Stimulated activated CD8-positive, alpha-beta memory T cell treated with anti-CD3 and anti-CD28 coated beads, Interleukin-15, amount 100 ng/mL, for 48 hours (primary cell): ENCODE results near the gene ADD2.
"Not testable (repeated sequence)": the region's sequence is repeated elsewhere in the genome, so short reads cannot be mapped to it uniquely, and the experiment has no call there.

Source experiments
- DNase-seq, 2 donors: peaks; one replicate each; pipeline ENCODE4 v3.0.0-alpha.2; 2020; ENCODE audit warnings: low read depth in 2 of 2

Gene ADD2

GRCh38 chr2:70641263-70641784 lies 126.7 kb downstream of the ADD2 start:
- no peak for DNase-seq

GRCh38 chr2:70639841-70640436 lies 128.1 kb downstream of the ADD2 start:
- DNase-seq, result no peak

GRCh38 chr2:70638561-70638960 lies 129.4 kb downstream of the ADD2 start:
- no peak for DNase-seq

GRCh38 chr2:70633508-70633907 lies 134.5 kb downstream of the ADD2 start:
- DNase-seq, result no peak

DNA sequence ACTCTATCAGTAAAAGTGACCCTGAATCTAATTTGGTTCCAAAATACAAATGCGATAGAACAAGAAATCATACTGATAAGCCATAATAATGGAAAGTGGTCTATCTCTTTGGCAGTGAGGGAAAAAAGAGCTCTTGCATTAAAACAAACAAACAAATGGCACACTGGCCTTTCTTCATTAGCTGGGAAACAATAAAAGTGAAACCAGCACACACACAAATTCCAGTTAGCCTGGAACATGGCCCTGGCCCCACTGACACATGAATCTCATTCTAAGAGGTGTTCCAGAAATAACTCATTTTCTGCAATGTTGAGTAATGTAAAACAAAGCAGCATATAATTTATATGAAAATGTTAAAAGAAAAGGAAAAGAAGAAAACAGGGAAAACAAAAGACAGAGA lies 135.0 kb downstream of the ADD2 start:
- no peak for DNase-seq

- no peak for DNase-seq
These were observed 135.6 kb downstream of the ADD2 start for GRCh38 chr2:70632388-70632787.

DNA sequence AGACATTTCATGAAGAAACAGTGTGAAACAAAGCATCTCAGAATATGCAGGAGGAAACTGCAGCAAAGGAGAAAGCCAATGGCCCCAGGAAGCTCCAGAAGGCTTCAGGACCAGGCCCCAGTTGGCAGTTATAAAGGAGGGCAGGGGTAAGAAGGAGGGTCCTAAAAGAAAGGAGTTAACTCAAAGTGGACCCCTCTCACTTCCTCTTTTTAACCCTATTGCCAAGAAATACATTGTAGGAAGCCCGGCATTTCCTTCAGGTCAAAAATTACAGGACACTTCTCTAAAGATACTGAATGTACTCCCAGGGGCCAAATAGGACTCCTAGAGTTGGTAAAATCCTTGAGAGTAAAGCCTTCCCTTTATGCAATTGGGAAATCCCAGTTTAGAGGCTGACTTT lies 137.2 kb downstream of the ADD2 start:
- DNase-seq, result no peak

GRCh38 chr2:70627211-70627898 lies 140.6 kb downstream of the ADD2 start:
- DNase-seq, result no peak

DNA sequence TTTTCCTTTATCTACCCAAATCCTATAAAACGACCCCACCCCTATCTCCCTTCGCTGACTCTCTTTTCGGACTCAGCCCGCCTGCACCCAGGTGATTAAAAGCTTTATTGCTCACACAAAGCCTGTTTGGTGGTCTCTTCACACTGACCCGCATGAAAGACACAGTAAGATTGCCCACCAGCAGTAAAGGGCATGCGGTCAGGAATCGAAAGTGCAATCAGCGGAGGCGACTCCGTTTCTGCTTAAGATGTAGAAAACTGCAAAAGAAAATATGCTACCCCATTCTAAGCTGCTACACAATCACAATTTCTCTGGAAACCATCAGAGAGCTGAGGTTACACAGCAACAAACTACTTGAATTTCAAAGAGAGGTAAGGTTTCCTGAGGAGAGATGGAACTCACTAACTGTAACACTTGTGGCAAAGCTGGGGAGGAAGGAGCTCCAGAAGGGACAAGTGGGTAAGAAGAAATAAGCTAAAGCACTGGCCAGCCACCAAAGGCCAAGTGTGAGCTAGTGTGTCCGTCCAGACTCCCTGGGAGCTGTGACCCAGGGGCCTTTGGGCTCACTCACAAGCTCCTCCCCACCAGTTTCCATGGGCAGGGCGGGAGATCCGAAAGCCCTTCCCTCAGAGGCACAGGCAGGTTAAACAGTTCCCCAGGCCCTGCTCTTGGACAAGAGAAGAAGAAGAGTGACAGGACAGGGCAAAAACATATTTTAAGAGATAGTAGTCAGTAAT lies 141.6 kb downstream of the ADD2 start:
- no peak for DNase-seq

DNA sequence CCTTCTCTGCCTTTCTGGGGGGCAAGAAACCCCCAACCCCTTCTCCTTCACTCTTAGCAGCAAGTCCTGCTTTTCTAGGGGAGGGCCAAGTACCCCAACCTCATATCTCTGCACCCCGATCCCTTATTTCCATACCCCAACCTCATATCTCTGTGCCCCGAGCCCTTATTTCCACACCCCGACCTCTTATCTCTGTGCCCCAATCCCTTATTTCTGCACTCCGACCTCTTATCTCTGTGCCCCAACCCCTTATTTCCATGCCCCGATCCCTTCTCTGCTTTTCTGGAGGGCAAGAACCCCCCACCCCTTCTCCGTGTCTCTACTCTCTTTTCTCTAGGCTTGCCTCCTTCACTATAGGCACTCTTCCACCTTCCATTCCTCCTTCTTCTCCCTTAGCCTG lies 146.5 kb downstream of the ADD2 start:
- DNase-seq, result not testable (repeated sequence)

DNA sequence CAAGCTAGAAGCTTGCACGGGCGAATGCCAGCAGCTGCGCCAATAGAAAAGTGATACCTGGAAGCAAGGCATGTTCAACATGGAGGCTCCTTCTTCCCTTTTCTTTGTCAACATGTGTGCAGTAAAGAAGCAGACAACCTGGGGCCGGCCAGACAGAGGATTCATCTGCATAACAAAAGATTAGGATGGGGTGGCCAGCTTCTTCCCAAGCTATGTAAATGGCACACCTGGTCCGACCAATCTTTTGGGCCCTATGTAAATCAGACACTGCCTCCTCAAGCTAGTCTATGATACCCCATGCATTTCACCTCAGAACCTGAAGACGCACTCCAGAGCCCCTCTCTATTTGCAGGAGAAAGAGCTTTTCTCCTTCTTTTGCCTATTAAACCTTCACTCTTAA lies 148.0 kb downstream of the ADD2 start:
- DNase-seq, result no peak

- DNase-seq, result no peak
These were observed 148.8 kb downstream of the ADD2 start for GRCh38 chr2:70619167-70619566.

DNA sequence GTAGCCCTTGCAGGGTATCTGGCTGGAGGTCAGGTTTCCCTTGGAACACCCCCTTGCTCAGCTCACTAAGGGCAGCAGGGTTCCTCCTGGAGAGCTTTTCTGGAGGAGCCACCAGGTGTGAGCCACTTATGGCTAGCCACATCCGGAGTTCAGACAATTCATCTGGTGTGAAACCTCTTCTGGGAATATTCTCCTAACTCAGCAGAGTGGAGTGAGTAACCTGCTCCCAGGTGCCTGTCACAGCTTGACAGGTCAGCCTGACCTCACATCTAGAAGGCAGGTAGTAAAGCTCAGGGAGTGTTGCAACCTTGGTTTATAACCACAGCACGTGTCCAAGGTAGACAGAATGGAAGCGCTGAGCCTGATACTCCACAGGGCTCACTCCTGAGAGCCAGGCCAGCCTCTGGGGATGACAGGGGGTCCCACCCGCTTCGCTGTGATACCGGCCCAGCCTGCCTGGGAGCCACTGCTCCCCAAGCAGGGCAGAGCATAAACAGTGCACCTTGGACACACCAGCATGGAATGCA lies 151.8 kb downstream of the ADD2 start:
- DNase-seq, result no peak

DNA sequence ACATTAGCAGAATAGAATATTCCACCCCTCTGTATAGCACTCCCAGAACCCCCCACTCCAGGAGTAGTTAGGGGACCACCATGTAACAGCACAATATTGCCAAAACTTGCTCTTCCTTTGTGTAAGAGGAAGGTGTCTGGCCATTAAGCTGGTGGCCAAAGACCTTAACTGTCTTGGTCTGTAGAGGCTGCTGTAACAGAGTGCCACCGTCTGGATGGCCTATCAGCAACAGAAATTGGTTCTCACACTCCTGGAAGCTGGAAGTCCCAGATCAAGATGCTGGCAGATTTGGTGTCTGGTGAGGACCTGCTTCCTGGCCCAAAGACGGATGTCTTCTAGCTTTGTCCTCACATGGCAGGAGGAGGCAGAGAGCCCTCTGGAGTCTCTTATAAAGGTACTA lies 152.8 kb downstream of the ADD2 start:
- no peak for DNase-seq

DNA sequence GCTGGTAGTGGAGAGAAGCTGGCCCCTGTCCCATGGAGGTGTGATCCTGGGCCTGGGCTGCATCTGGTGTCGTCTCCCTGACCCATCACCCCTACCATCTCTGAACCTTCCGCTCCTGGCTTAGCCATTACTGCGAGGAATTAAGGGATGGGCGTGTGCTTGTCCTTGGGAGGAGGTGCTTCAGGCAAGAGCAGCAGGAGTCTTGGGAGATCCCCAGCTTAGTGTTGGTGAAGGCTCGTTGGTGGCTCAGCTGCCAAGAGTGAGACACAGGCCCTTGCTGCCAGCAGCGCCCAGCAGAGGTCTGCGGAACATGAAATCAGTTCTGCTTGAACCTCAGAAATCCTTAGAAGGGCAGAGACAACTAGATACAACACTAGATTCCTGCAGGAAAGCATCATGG lies 154.5 kb downstream of the ADD2 start:
- no peak for DNase-seq

DNA sequence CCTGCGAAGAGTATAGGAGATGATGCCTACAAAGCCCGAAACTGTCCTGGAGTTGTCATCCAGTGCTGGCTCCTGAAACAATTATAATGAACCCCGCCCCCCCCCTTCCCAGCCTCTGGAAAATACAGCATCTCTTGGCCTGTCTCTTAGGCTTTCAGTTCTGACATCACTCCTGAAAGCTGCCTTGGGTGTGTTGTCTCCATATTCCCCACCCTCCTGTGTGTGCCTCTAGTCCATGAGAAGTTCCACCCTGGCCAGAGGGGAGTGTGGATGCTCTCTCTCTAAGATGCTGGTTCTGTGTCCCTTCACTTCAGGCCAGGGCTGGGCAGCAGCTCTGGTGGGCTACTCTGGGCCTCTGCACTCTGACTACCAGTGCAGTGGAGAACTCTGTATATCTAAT lies 155.4 kb downstream of the ADD2 start:
- no peak for DNase-seq

- no peak for DNase-seq
These were observed 159.6 kb downstream of the ADD2 start for GRCh38 chr2:70608373-70608772.

DNA sequence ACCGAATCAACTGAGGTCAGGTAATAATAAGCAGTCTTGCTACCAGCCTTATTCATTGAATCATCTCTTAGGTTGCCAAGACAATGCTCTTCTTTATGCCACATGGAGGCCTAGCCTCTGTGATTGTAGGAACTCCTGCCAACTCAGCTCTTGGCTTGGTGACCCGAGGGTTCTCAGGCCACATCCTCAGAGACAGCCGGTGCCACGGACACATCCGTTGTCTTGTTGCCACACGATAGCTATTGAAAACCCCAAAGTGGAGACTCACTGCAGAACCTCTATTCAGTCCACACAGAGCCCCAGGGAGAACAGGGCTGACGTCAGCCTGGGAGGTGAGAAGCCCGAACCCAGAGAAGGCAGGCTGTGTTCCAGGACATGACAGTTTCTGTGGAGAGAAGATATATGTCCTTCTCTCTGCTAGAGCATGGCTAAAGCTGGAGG lies 160.9 kb downstream of the ADD2 start:
- DNase-seq, result no peak
